ENCODE results near the gene DUSP10. TPM values are rescaled to one million over a fixed set of nuclear protein-coding genes. Genes with fewer than 3 reads are reported as not detected.

Gene DUSP10
- total and polyA plus RNA-seq, 8 donors, result 1.0 to 50.0 (median 3.0) TPM

DNA sequence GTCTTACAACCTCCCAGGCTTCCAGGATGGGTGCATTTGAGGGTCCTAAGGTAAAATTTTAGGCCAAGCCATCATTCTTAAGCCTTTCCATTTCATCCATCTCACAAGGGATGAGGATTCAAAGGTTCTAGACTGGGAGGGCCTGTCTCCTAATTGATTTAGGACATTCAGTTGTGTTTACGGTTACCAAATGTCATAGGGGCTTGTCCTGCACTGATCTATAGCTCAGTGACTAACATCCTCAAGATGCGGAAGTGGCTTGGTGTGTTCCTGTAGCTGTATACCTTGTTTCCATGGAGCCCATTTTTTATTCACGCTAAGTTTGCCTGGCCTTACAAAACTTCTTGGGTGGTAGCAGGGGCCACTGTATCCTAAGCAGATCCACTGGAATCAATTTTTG lies 52.8 kb downstream of the DUSP10 start:
- no peaks in the 10 kb centered on the region for H3K27me3 ChIP-seq
- DNase-seq, result no peak
- no peak overlapping the region for H3K27ac ChIP-seq
- intact Hi-C loops (cut with DNase I; ENCODE audit: low total_unique reads), result no loop called here
- H3K9me3 ChIP-seq, result peaks cover 0 to 13% (median 7%) of the 10 kb centered on the region in 4 donors
- TF ChIP-seq, protein P1, sequence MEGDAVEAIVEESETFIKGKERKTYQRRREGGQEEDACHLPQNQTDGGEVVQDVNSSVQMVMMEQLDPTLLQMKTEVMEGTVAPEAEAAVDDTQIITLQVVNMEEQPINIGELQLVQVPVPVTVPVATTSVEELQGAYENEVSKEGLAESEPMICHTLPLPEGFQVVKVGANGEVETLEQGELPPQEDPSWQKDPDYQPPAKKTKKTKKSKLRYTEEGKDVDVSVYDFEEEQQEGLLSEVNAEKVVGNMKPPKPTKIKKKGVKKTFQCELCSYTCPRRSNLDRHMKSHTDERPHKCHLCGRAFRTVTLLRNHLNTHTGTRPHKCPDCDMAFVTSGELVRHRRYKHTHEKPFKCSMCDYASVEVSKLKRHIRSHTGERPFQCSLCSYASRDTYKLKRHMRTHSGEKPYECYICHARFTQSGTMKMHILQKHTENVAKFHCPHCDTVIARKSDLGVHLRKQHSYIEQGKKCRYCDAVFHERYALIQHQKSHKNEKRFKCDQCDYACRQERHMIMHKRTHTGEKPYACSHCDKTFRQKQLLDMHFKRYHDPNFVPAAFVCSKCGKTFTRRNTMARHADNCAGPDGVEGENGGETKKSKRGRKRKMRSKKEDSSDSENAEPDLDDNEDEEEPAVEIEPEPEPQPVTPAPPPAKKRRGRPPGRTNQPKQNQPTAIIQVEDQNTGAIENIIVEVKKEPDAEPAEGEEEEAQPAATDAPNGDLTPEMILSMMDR (IDR thresholded peaks at IDR 0.05), result no peak
- TF ChIP-seq POLR2A (IDR thresholded peaks at IDR 0.05) (no peak), EP300 (IDR thresholded peaks at IDR 0.05) (no peak), POLR2AphosphoS5 (IDR thresholded peaks at IDR 0.05) (no peak)
- H3K4me1 ChIP-seq, result no peaks in the 10 kb centered on the region
- no peaks in the 10 kb centered on the region for H3K36me3 ChIP-seq
- H3K4me3 ChIP-seq, result no peak overlapping the region
- WGBS, 5 donors, result 87 to 98% (median 96%) methylated on average over 3 of the region's 3 CpGs

DNA sequence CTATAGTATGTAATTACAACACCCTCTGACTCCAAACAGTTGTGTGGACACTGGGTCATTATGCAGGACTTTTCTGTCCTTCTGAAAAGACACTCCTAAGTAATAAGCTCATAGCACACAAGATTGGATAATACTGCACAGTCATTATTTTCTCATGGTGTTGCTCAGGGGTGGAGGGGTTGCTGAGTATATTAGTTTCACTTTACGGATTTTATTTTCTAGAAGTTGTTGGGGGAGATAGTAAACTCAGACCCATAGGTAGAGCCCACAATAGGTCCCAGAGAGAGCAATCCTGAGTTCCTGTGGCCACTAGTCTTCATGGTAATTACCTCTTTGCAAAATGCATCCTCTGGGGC lies 53.4 kb downstream of the DUSP10 start:
- 77 to 95% (median 86%) methylated on average over 1 of the region's 1 CpG for WGBS, 5 donors
- no peak for TF ChIP-seq EP300 (IDR thresholded peaks at IDR 0.05)
- H3K27me3 ChIP-seq, result no peaks in the 10 kb centered on the region
- no peaks in the 10 kb centered on the region for H3K36me3 ChIP-seq
- no peak overlapping the region for H3K4me3 ChIP-seq
- H3K4me1 ChIP-seq, result no peaks in the 10 kb centered on the region
- intact Hi-C loops (cut with DNase I; ENCODE audit: low total_unique reads), result no loop called here
- H3K27ac ChIP-seq, result no peak overlapping the region
- peaks cover 0 to 7% (median 2%) of the 10 kb centered on the region in 4 donors for H3K9me3 ChIP-seq
- no peak for DNase-seq

DNA sequence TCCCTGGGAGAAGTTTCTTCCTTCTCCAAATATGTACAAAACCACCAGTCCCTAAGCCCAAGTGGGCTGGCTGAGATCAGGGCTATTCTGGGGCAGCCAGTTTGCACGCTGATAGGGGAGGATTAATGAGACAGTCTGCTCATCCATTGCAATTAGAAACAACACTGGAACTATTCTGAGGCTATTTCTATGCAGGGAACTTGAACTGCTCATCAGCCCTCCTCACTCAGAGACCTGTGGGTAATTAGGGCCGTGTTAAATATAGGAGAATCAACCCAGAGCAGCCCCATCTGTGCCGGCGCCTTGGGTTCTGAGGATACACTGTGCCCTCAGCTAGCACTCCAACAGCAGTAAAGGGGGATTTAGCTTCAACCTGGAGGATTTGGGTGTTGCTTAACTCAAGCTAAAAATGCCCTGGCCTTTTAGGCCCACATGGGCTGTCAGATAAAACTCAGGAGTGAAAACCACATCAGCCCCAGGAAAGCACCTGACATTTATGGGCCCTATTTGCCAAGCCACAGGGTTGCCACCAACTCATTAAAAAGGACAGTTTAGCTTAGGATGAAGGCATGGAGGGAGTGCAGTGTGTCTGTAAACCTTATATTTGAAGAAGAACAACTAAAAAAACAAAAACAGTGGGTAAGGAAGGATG lies 53.9 kb downstream of the DUSP10 start:
- no peak overlapping the region for H3K27ac ChIP-seq
- intact Hi-C loops (cut with DNase I; ENCODE audit: low total_unique reads), result no loop called here
- WGBS, 5 donors, result 70 to 80% (median 77%) methylated on average over 4 of the region's 4 CpGs
- H3K9me3 ChIP-seq, result peaks cover 0 to 2% (median 0%) of the 10 kb centered on the region in 4 donors
- H3K36me3 ChIP-seq, result no peaks in the 10 kb centered on the region
- no peak for DNase-seq
- H3K4me1 ChIP-seq, result no peaks in the 10 kb centered on the region
- H3K27me3 ChIP-seq, result no peaks in the 10 kb centered on the region
- no peak overlapping the region for H3K4me3 ChIP-seq
- TF ChIP-seq POLR2A (IDR thresholded peaks at IDR 0.05) (no peak), POLR2AphosphoS5 (IDR thresholded peaks at IDR 0.05) (no peak), EP300 (IDR thresholded peaks at IDR 0.05) (no peak)
- TF ChIP-seq, protein P1 (IDR thresholded peaks at IDR 0.05), result no peak

DNA sequence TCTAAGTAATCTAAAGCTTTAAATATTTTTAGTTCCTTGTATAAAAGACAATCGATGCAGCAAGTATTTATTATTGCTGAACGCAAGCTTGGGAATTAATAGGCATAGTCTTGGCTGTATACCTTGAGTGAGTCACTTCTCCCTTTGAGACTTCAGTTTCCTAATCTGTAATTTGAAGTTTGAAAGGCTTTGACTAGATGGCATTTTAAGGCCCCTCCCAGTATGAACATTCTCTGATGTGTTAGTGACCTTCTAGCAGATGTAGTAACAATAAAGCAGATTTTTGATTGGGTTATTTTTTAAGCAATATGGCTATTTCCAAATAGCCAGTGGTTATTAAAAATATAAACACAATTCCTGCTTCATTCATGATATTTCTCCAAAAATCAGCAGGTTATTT lies 58.2 kb downstream of the DUSP10 start:
- Histone ChIP-seq H3K4me3 (no peak overlapping the region), H3K27ac (no peak overlapping the region), H3K4me1 (no peaks in the 10 kb centered on the region), H3K9me3 (no peaks in the 10 kb centered on the region), H3K27me3 (no peaks in the 10 kb centered on the region), H3K36me3 (no peaks in the 10 kb centered on the region)
- WGBS, 5 donors, result 49 to 79% (median 68%) methylated on average over 2 of the region's 2 CpGs
- DNase-seq, result no peak
- TF ChIP-seq EP300 (IDR thresholded peaks at IDR 0.05) (no peak), POLR2A (IDR thresholded peaks at IDR 0.05) (no peak), POLR2AphosphoS5 (IDR thresholded peaks at IDR 0.05) (no peak)
- TF ChIP-seq, protein P1 (IDR thresholded peaks at IDR 0.05), result no peak
- intact Hi-C loops (cut with DNase I; ENCODE audit: low total_unique reads), result no loop called here

DNA sequence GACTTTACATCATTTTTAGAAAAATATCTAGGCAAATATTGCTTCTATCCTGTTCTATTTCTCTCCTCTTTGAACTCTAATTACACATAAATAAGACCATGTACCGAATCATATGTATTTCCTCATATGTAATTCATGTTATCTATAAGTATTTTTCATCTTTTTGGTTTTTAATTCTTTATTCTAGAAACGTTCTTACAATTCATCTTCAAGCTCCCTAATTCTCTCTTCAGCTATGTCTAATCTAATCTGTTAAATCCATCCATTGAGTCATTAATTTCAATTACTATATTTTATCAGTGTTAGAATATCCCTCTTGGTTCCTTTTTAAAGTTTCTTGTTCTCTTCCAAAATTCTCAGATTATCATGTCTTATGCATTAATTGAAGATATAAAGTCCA lies 61.8 kb downstream of the DUSP10 start:
- TF ChIP-seq, protein P1 (IDR thresholded peaks at IDR 0.05), result no peak
- no peak for TF ChIP-seq POLR2A (IDR thresholded peaks at IDR 0.05)
- intact Hi-C loops (cut with DNase I; ENCODE audit: low total_unique reads), result no loop called here

More for the DNA sequence above, 61.8 kb downstream of the DUSP10 start:
- WGBS, 5 donors, result 71 to 83% (median 74%) methylated on average over 2 of the region's 2 CpGs
- Histone ChIP-seq H3K27ac (no peak overlapping the region), H3K4me3 (no peak overlapping the region), H3K4me1 (no peaks in the 10 kb centered on the region), H3K36me3 (no peaks in the 10 kb centered on the region), H3K9me3 (no peaks in the 10 kb centered on the region), H3K27me3 (no peaks in the 10 kb centered on the region)
- no peak for DNase-seq

Measured in stomach (tissue), 9 donors.